Ishikawa (cell line): ENCODE data around the gene C10orf143.

Experiments used
- CEBPB ChIP-seq: IDR thresholded peaks from 2 replicates; pipeline ENCODE4 v1.6.1; 2012
- EGR1 ChIP-seq: IDR thresholded peaks from 2 replicates; pipeline ENCODE4 v1.6.1; 2012
- EP300 ChIP-seq: IDR thresholded peaks from 2 replicates; pipeline ENCODE4 v1.6.1; 2012; ENCODE audit warnings: borderline replicate concordance
- FOXM1 ChIP-seq: IDR thresholded peaks from 2 replicates; pipeline ENCODE4 v1.6.1; 2012; ENCODE audit warnings: low read depth, borderline replicate concordance
- RAD21 ChIP-seq: IDR thresholded peaks from 2 replicates; pipeline ENCODE4 v1.6.1; 2012; ENCODE audit warnings: low read depth
- REST ChIP-seq: IDR thresholded peaks from 2 replicates; pipeline ENCODE4 v1.6.1; 2012; ENCODE audit warnings: low read depth, mild to moderate bottlenecking
- TAF1 ChIP-seq: IDR thresholded peaks from 2 replicates; pipeline ENCODE4 v1.6.1; 2012; ENCODE audit warnings: low read depth, mild to moderate bottlenecking
- TCF12 ChIP-seq: IDR thresholded peaks from 2 replicates; pipeline ENCODE4 v1.6.1; 2012; ENCODE audit warnings: low read depth
- USF1 ChIP-seq: IDR thresholded peaks from 2 replicates; pipeline ENCODE4 v1.6.1; 2012
- YY1 ChIP-seq: IDR thresholded peaks from 2 replicates; pipeline ENCODE4 v1.6.1; 2012; ENCODE audit warnings: low read depth
- ZBTB7A ChIP-seq: IDR thresholded peaks from 2 replicates; pipeline ENCODE4 v1.6.1; 2012; ENCODE audit warnings: low read depth

GRCh38 chr10:130047336-130047735 lies 63.3 kb downstream of the C10orf143 start:
- TF ChIP-seq EP300: no peak
- no peak for TF ChIP-seq RAD21
- TF ChIP-seq YY1: no peak
- TF ChIP-seq TAF1: no peak
- no peak for TF ChIP-seq TCF12
- TF ChIP-seq REST: no peak
- TF ChIP-seq EGR1: no peak
- TF ChIP-seq CEBPB: no peak
- TF ChIP-seq USF1: no peak; the same call in 1 of the 2 replicates
- TF ChIP-seq ZBTB7A: no peak
- TF ChIP-seq FOXM1: no peak
